Measurements from ENCODE around the gene ACP4. TPM values are rescaled to one million over a fixed set of nuclear protein-coding genes. Genes with fewer than 3 reads are reported as not detected.
"Not testable (repeated sequence)": the region's sequence is repeated elsewhere in the genome, so short reads cannot be mapped to it uniquely, and the experiment has no call there.

Gene ACP4
- total and polyA plus RNA-seq, 2 experiments from 2014 or later: not detected

DNA sequence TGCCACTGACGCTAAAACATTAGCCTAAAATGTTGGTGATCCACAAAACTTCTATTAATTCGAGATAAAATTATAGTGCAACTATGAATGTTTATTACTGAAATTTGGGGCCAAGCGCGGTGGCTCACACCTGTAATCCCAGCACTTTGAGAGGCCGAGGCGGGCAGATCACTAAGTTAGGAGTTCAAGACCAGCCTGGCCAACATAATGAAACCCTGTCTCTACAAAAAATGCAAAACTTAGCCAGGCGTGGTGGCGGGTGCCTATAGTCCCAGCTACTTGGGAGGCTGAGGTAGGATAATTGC is 6.4 kb upstream of the ACP4 start:
- not testable (repeated sequence) for H3K36me3 ChIP-seq (ENCODE audit: insufficient read depth); H3K4me1 ChIP-seq (ENCODE audit: insufficient read depth); H3K4me1 Mint-ChIP-seq; H4K20me1 ChIP-seq (replicated peaks; ENCODE audit: insufficient read depth); DNase-seq (ENCODE audit: low spot score); H3F3A ChIP-seq (replicated peaks; ENCODE audit: low read depth); H3K9me2 ChIP-seq (ENCODE audit: insufficient read depth); H2AFZ ChIP-seq; H3K27ac Mint-ChIP-seq; ATAC-seq; H3K4me3 ChIP-seq; H3K4me2 ChIP-seq; H3K27ac ChIP-seq (ENCODE audit: low read depth); H3K4me3 Mint-ChIP-seq; H3K79me2 ChIP-seq (replicated peaks; ENCODE audit: insufficient read depth)
- H3K27me3 ChIP-seq (ENCODE audit: insufficient read depth): peaks cover 24% of the 10 kb centered on the region
- Mint-ChIP-seq H3K27me3 (ENCODE audit: insufficient read depth, low read depth, poor library complexity) (peaks cover 13% of the 10 kb centered on the region), H3K9me3 (peaks cover 75% of the 10 kb centered on the region), H3K36me3 (ENCODE audit: low read depth) (peaks cover 19% of the 10 kb centered on the region)

- Histone ChIP-seq H3K9me2 (ENCODE audit: insufficient read depth) (no peaks in the 10 kb centered on the region), H3K79me2 (replicated peaks; ENCODE audit: insufficient read depth) (no peaks in the 10 kb centered on the region), H3K4me1 (ENCODE audit: insufficient read depth) (no peaks in the 10 kb centered on the region), H4K20me1 (replicated peaks; ENCODE audit: insufficient read depth) (no peaks in the 10 kb centered on the region), H2AFZ (no peak overlapping the region), H3K36me3 (ENCODE audit: insufficient read depth) (no peaks in the 10 kb centered on the region), H3K27me3 (ENCODE audit: insufficient read depth) (peaks cover 15% of the 10 kb centered on the region; the same call in 1 of the 2 replicates), H3K4me3 (no peak overlapping the region), H3K27ac (ENCODE audit: low read depth) (no peak overlapping the region), H3K4me2 (no peak overlapping the region), H3F3A (replicated peaks; ENCODE audit: low read depth) (no peaks in the 10 kb centered on the region)
- Mint-ChIP-seq H3K27me3 (ENCODE audit: insufficient read depth, low read depth, poor library complexity) (peaks cover 14% of the 10 kb centered on the region), H3K27ac (no peak overlapping the region), H3K4me1 (no peaks in the 10 kb centered on the region), H3K4me3 (no peak overlapping the region), H3K36me3 (ENCODE audit: low read depth) (peaks cover 11% of the 10 kb centered on the region), H3K9me3 (peaks cover 66% of the 10 kb centered on the region)
- ATAC-seq (no peak), DNase-seq (ENCODE audit: low spot score) (no peak)
- TF ChIP-seq, protein P1, sequence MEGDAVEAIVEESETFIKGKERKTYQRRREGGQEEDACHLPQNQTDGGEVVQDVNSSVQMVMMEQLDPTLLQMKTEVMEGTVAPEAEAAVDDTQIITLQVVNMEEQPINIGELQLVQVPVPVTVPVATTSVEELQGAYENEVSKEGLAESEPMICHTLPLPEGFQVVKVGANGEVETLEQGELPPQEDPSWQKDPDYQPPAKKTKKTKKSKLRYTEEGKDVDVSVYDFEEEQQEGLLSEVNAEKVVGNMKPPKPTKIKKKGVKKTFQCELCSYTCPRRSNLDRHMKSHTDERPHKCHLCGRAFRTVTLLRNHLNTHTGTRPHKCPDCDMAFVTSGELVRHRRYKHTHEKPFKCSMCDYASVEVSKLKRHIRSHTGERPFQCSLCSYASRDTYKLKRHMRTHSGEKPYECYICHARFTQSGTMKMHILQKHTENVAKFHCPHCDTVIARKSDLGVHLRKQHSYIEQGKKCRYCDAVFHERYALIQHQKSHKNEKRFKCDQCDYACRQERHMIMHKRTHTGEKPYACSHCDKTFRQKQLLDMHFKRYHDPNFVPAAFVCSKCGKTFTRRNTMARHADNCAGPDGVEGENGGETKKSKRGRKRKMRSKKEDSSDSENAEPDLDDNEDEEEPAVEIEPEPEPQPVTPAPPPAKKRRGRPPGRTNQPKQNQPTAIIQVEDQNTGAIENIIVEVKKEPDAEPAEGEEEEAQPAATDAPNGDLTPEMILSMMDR (conservative IDR thresholded peaks at IDR 0.05; ENCODE audit: low read depth in 2 of 2): no peak
- TF ChIP-seq JUNB (IDR thresholded peaks at IDR 0.05; ENCODE audit: unreplicated experiment) (no peak), ETS1 (IDR thresholded peaks at IDR 0.05) (no peak), POLR2AphosphoS5 (IDR thresholded peaks at IDR 0.05; ENCODE audit: low read depth) (no peak), ZNF114 (CRISPR knock-in tag; IDR thresholded peaks at IDR 0.05) (no peak), ZNF331 (CRISPR knock-in tag; IDR thresholded peaks at IDR 0.05; ENCODE audit: low read depth) (no peak), ZNF462 (CRISPR knock-in tag; IDR thresholded peaks at IDR 0.05) (no peak), EZH2phosphoT487 (IDR thresholded peaks at IDR 0.05; ENCODE audit: unreplicated experiment) (no peak), NANOG (IDR thresholded peaks at IDR 0.05; ENCODE audit: borderline replicate concordance) (no peak), STAT1 (IDR thresholded peaks at IDR 0.05; ENCODE audit: unreplicated experiment) (no peak)
- TF ChIP-seq, protein P2, sequence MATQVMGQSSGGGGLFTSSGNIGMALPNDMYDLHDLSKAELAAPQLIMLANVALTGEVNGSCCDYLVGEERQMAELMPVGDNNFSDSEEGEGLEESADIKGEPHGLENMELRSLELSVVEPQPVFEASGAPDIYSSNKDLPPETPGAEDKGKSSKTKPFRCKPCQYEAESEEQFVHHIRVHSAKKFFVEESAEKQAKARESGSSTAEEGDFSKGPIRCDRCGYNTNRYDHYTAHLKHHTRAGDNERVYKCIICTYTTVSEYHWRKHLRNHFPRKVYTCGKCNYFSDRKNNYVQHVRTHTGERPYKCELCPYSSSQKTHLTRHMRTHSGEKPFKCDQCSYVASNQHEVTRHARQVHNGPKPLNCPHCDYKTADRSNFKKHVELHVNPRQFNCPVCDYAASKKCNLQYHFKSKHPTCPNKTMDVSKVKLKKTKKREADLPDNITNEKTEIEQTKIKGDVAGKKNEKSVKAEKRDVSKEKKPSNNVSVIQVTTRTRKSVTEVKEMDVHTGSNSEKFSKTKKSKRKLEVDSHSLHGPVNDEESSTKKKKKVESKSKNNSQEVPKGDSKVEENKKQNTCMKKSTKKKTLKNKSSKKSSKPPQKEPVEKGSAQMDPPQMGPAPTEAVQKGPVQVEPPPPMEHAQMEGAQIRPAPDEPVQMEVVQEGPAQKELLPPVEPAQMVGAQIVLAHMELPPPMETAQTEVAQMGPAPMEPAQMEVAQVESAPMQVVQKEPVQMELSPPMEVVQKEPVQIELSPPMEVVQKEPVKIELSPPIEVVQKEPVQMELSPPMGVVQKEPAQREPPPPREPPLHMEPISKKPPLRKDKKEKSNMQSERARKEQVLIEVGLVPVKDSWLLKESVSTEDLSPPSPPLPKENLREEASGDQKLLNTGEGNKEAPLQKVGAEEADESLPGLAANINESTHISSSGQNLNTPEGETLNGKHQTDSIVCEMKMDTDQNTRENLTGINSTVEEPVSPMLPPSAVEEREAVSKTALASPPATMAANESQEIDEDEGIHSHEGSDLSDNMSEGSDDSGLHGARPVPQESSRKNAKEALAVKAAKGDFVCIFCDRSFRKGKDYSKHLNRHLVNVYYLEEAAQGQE (IDR thresholded peaks at IDR 0.05; ENCODE audit: unreplicated experiment): no peak
These were observed 5.5 kb upstream of the ACP4 start for GRCh38 chr19:50784710-50785109.

All from GM23338 (cell line).